NCI-H187 treated with DMSO at 0.1 percent for 48 hours (cell line): ENCODE results near the gene OR2D2.
"Not testable (repeated sequence)": the region's sequence is repeated elsewhere in the genome, so short reads cannot be mapped to it uniquely, and the experiment has no call there.

Source experiments
- DNase-seq: peaks from one replicate; lab custom pipeline; 2025; lab: John Stamatoyannopoulos, UW

Gene OR2D2

GRCh38 chr11:6882751-6883150 is 9.5 kb downstream of the OR2D2 start:
- no peak for DNase-seq

GRCh38 chr11:6876914-6877313 is 15.4 kb downstream of the OR2D2 start:
- DNase-seq, result no peak

- no peak for DNase-seq
Observed at GRCh38 chr11:6876325-6876724, 16.0 kb downstream of the OR2D2 start, which contains the start of gene OR10A4. OR10A4 (plus strand) TSS chr11:6876625; CDS start chr11:6876648, 23 bp downstream.

- DNase-seq, result no peak
Observed at GRCh38 chr11:6875761-6876160, 16.5 kb downstream of the OR2D2 start.

GRCh38 chr11:6871278-6871677 is 21.0 kb downstream of the OR2D2 start:
- no peak for DNase-seq

GRCh38 chr11:6864438-6864837 is 27.9 kb downstream of the OR2D2 start:
- DNase-seq, result no peak

GRCh38 chr11:6862961-6863360 is 29.3 kb downstream of the OR2D2 start, which contains the start of gene OR10A2:
OR10A2 (plus strand) TSS chr11:6863057; CDS start chr11:6869755, 6,698 bp downstream.
- DNase-seq, result no peak

- DNase-seq, result no peak
Observed at GRCh38 chr11:6856871-6857270, 35.4 kb downstream of the OR2D2 start.

GRCh38 chr11:6855971-6856541 is 36.2 kb downstream of the OR2D2 start:
- DNase-seq, result no peak

- not testable (repeated sequence) for DNase-seq
Observed at GRCh38 chr11:6854801-6855200, 37.5 kb downstream of the OR2D2 start.

- DNase-seq, result no peak
Observed at GRCh38 chr11:6850526-6850925, 41.8 kb downstream of the OR2D2 start.

- DNase-seq, result no peak
Observed at GRCh38 chr11:6845383-6845782, 46.9 kb downstream of the OR2D2 start, which contains the start of gene OR10A5. OR10A5 (plus strand) TSS chr11:6845683; CDS start chr11:6845683, 0 bp downstream.

GRCh38 chr11:6844356-6844755 is 47.9 kb downstream of the OR2D2 start:
- no peak for DNase-seq

- DNase-seq, result no peak
Observed at GRCh38 chr11:6843670-6844069, 48.6 kb downstream of the OR2D2 start.

GRCh38 chr11:6841694-6842093 is 50.6 kb downstream of the OR2D2 start:
- DNase-seq, result no peak
